Activated CD4-positive, alpha-beta T cell treated with anti-CD3 and anti-CD28 coated beads, Interleukin-2, amount 50 U/mL, for 16 hours (primary cell): Measurements from ENCODE around the gene NEK4.
"Not testable (repeated sequence)": the region's sequence is repeated elsewhere in the genome, so short reads cannot be mapped to it uniquely, and the experiment has no call there.

ENCODE experiments used
- DNase-seq: peaks from one replicate; pipeline ENCODE4 v3.0.0-alpha.2; 2020

NEK4 gene

GRCh38 chr3:52695798-52696671 lies 74.7 kb downstream of the NEK4 start:
- DNase-seq, result no peak

GRCh38 chr3:52694528-52695189 lies 76.1 kb downstream of the NEK4 start:
- DNase-seq, result no peak

GRCh38 chr3:52693071-52693470 lies 77.7 kb downstream of the NEK4 start:
- no peak for DNase-seq

GRCh38 chr3:52690560-52690959 lies 80.2 kb downstream of the NEK4 start:
- no peak for DNase-seq

GRCh38 chr3:52689151-52689550 lies 81.6 kb downstream of the NEK4 start:
- DNase-seq, result no peak

GRCh38 chr3:52688266-52688665 lies 82.5 kb downstream of the NEK4 start:
- DNase-seq, result no peak

- peak; percentile 95 for DNase-seq
Observed at GRCh38 chr3:52685709-52686691, 84.7 kb downstream of the NEK4 start, which contains the start of the genes GNL3 and PBRM1. Gene GNL3 (plus strand): TSS chr3:52686032. CDS start chr3:52686093, 61 bp downstream. Gene PBRM1 (minus strand): TSS chr3:52685913.

GRCh38 chr3:52685285-52685708 lies 85.4 kb downstream of the NEK4 start:
- peak; percentile 87 for DNase-seq

GRCh38 chr3:52684184-52684583 lies 86.6 kb downstream of the NEK4 start:
- no peak for DNase-seq

GRCh38 chr3:52683611-52684010 lies 87.1 kb downstream of the NEK4 start:
- DNase-seq, result no peak

GRCh38 chr3:52682016-52682415 lies 88.7 kb downstream of the NEK4 start:
- peak; percentile 81 for DNase-seq

- DNase-seq, result no peak
Observed at GRCh38 chr3:52681596-52681995, 89.1 kb downstream of the NEK4 start.

GRCh38 chr3:52679811-52680210 lies 90.9 kb downstream of the NEK4 start:
- no peak for DNase-seq

GRCh38 chr3:52679199-52679538 lies 91.6 kb downstream of the NEK4 start:
- no peak for DNase-seq

- DNase-seq, result no peak
Observed at GRCh38 chr3:52678265-52679198, 92.2 kb downstream of the NEK4 start.

GRCh38 chr3:52676201-52676600 lies 94.5 kb downstream of the NEK4 start:
- not testable (repeated sequence) for DNase-seq

- DNase-seq, result peak; percentile 46
Observed at GRCh38 chr3:52671676-52672075, 99.1 kb downstream of the NEK4 start.

- peak; percentile 94 for DNase-seq
Observed at GRCh38 chr3:52670621-52671521, 99.9 kb downstream of the NEK4 start.

GRCh38 chr3:52663098-52663497 lies 107.6 kb downstream of the NEK4 start:
- peak; percentile 14 for DNase-seq

GRCh38 chr3:52660046-52660445 lies 110.7 kb downstream of the NEK4 start:
- no peak for DNase-seq
